MM.1S (cell line): ENCODE results near the gene OGDHL.

Experiments
- DNase-seq: peaks from one replicate; pipeline ENCODE4 v3.0.0-alpha.2; 2015
- H2AFZ ChIP-seq: fragments of 300-600 bp; sonication (generic); 2 replicates; pipeline ENCODE4 v1.6.0; 2016; ENCODE audit warnings: antibody characterized with exemption, low read length
- H3F3A ChIP-seq: fragments of 300-600 bp; sonication (generic); 2 replicates; pipeline ENCODE4 v1.6.1; 2016; ENCODE audit warnings: mild to moderate bottlenecking, antibody characterized with exemption, low read length, moderate library complexity, mixed read lengths; ENCODE audit not compliant: insufficient read depth
- H3K27ac ChIP-seq: fragments of 300-600 bp; sonication (generic); 2 replicates; pipeline ENCODE4 v1.5.1; 2016; ENCODE audit warnings: mild to moderate bottlenecking, low read length
- H3K27me3 ChIP-seq: fragments of 300-600 bp; sonication (generic); replicated peaks from 2 replicates; pipeline ENCODE4 v1.6.0; 2016; ENCODE audit warnings: low read length; ENCODE audit not compliant: insufficient read depth
- H3K36me3 ChIP-seq: fragments of 300-600 bp; sonication (generic); replicated peaks from 2 replicates; pipeline ENCODE4 v1.6.1; 2016; ENCODE audit warnings: mild to moderate bottlenecking, low read length, mixed read lengths; ENCODE audit not compliant: insufficient read depth
- H3K4me1 ChIP-seq: fragments of 300-600 bp; sonication (generic); 2 replicates; pipeline ENCODE4 v1.6.1; 2016; ENCODE audit warnings: low read length, mixed read lengths
- H3K4me2 ChIP-seq: fragments of 300-600 bp; sonication (generic); 2 replicates; pipeline ENCODE4 v1.6.0; 2016; ENCODE audit warnings: low read depth, low read length
- H3K4me3 ChIP-seq: fragments of 300-600 bp; sonication (generic); 2 replicates; pipeline ENCODE4 v1.5.1; 2016; ENCODE audit warnings: low read length, mixed read lengths
- H3K79me2 ChIP-seq: fragments of 300-600 bp; sonication (generic); 2 replicates; pipeline ENCODE4 v1.6.1; 2016; ENCODE audit warnings: mixed run types, low read length, mixed read lengths
- H3K9ac ChIP-seq: fragments of 300-600 bp; sonication (generic); 2 replicates; pipeline ENCODE4 v1.6.1; 2016; ENCODE audit warnings: low read length, mixed read lengths
- H3K9me2 ChIP-seq: fragments of 300-600 bp; sonication (generic); replicated peaks from 2 replicates; pipeline ENCODE4 v1.6.1; 2016; ENCODE audit warnings: mild to moderate bottlenecking, low read length, mixed read lengths; ENCODE audit not compliant: insufficient read depth
- H3K9me3 ChIP-seq: fragments of 300-600 bp; sonication (generic); replicated peaks from 2 replicates; pipeline ENCODE4 v1.6.1; 2016; ENCODE audit warnings: mild to moderate bottlenecking, low read length, mixed read lengths; ENCODE audit not compliant: insufficient read depth
- H4K20me1 ChIP-seq: fragments of 300-600 bp; sonication (generic); 2 replicates; pipeline ENCODE4 v1.6.1; 2016; ENCODE audit warnings: mild to moderate bottlenecking, low read length, moderate library complexity, mixed read lengths; ENCODE audit not compliant: insufficient read depth
- EZH2 ChIP-seq: fragments of 300-600 bp; sonication (generic); optimal IDR thresholded peaks from 2 replicates; pipeline ENCODE3; 2017; ENCODE audit warnings: low read depth, mild to moderate bottlenecking, antibody characterized with exemption, low read length, mixed read lengths
- EZH2phosphoT487 ChIP-seq: fragments of 300-600 bp; sonication (generic); IDR thresholded peaks from 2 replicates; pipeline ENCODE4 v1.6.1; 2018; ENCODE audit warnings: antibody characterized with exemption, low read length
- TF ChIP-seq, protein P1 (sequence below): fragments of 300-600 bp; sonication (generic); IDR thresholded peaks from 2 replicates; pipeline ENCODE4 v1.5.1; 2016; ENCODE audit warnings: antibody characterized with exemption, low read length, mixed read lengths

Gene OGDHL

DNA sequence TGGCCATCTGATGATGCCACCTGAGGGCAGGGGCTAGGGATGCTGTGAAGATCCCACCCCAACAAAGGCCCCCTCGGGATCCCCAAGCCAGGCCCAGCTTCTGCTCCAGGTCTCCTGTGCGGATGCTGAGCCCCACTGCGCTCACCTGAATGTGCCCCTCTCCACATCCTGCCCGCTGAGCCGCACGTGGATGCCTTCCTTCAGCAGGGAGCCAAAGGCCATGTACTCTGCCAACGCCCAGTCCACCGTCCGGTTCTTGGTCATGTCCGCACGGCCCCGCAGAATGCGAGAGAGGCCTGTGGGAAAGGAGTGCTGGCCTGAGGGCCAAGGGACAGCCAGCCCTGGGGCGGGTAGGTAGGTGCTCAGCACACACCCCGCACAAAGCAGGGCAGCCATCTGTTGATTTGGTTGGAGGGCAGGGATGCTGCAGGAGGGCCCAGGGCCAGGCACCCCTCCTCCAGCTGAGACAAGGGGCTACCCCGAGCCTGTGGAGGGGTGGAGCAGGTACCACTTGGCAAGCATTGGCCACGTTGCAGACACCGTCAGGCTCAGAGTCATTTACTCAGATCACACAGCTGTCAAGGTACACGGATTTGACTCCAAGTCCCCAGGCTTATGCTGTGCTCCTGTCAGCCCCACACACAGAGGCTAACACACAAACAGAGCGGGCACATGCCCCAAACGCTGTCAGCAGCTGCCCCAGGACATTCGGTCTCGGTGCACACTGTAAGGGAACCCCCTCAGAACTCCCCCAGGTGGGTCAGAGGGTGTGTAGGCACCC, 19.2 kb downstream of the OGDHL start:
- TF ChIP-seq EZH2phosphoT487 = no peak
- no peak for TF ChIP-seq EZH2
- TF ChIP-seq, protein P1, sequence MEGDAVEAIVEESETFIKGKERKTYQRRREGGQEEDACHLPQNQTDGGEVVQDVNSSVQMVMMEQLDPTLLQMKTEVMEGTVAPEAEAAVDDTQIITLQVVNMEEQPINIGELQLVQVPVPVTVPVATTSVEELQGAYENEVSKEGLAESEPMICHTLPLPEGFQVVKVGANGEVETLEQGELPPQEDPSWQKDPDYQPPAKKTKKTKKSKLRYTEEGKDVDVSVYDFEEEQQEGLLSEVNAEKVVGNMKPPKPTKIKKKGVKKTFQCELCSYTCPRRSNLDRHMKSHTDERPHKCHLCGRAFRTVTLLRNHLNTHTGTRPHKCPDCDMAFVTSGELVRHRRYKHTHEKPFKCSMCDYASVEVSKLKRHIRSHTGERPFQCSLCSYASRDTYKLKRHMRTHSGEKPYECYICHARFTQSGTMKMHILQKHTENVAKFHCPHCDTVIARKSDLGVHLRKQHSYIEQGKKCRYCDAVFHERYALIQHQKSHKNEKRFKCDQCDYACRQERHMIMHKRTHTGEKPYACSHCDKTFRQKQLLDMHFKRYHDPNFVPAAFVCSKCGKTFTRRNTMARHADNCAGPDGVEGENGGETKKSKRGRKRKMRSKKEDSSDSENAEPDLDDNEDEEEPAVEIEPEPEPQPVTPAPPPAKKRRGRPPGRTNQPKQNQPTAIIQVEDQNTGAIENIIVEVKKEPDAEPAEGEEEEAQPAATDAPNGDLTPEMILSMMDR = no peak
- 0 out of 2 replicates have a peak, but pooled peaks cover 4% of the 10 kb centered on the region for H3K27me3 ChIP-seq
- no peak overlapping the region for H3K4me3 ChIP-seq

DNA sequence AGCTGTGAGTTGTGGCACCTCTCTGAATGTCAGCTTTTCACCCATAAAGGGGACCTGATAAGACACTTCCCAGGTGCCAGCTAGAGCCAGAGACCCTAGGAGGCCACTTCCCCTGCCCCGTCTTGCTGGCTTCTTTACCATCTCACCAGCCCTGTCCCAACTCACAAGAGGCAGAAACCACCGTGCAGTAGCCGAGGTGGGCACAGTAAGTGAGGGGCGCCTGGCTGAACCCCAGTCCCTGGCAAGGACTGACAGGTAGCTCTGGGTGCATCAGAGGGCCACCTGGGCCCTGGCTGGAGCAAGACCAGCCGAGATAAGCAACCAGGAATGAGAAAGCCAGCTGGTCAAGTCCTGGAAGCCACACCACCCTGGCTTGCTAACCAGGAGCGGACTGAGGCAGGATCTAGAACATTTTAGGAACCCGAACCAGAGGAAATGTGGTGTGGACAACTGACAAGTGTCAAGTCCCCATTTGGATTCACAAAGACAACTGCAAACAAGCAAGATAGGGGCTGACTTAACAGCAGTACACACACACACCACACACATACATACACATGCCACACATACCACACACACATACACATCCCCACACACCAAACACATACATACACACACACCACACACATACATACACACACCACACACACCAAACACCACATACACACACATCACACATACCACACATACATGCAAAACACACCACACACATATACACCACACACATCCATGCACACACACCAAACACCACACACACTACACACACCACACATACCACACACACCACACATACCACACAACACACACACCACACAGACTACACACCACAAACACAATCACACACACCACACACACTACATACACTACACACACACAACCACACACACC, 20.8 kb downstream of the OGDHL start:
- H3F3A ChIP-seq = no peaks in the 10 kb centered on the region
- no peak overlapping the region for H3K4me2 ChIP-seq
- no peaks in the 10 kb centered on the region for H4K20me1 ChIP-seq
- DNase-seq = no peak
- H3K27me3 ChIP-seq = 0 out of 2 replicates have a peak, but pooled peaks cover 4% of the 10 kb centered on the region
- H3K27ac ChIP-seq = no peak overlapping the region
- no peaks in the 10 kb centered on the region for H3K79me2 ChIP-seq
- TF ChIP-seq EZH2phosphoT487 = no peak
- no peak for TF ChIP-seq EZH2
- TF ChIP-seq, protein P1 = no peak
- H3K9ac ChIP-seq = no peak overlapping the region
- H2AFZ ChIP-seq = no peak overlapping the region
- no peaks in the 10 kb centered on the region for H3K9me3 ChIP-seq
- H3K4me3 ChIP-seq = no peak overlapping the region
- no peaks in the 10 kb centered on the region for H3K36me3 ChIP-seq
- no peaks in the 10 kb centered on the region for H3K4me1 ChIP-seq
- no peaks in the 10 kb centered on the region for H3K9me2 ChIP-seq

More for the DNA sequence above, 19.2 kb downstream of the OGDHL start:
- Histone ChIP-seq H4K20me1 (no peaks in the 10 kb centered on the region), H2AFZ (no peak overlapping the region), H3F3A (no peaks in the 10 kb centered on the region), H3K36me3 (no peaks in the 10 kb centered on the region), H3K9me3 (no peaks in the 10 kb centered on the region), H3K27ac (no peak overlapping the region), H3K79me2 (no peaks in the 10 kb centered on the region), H3K9ac (no peak overlapping the region), H3K9me2 (no peaks in the 10 kb centered on the region), H3K4me1 (no peaks in the 10 kb centered on the region), H3K4me2 (no peak overlapping the region)
- no peak for DNase-seq

DNA sequence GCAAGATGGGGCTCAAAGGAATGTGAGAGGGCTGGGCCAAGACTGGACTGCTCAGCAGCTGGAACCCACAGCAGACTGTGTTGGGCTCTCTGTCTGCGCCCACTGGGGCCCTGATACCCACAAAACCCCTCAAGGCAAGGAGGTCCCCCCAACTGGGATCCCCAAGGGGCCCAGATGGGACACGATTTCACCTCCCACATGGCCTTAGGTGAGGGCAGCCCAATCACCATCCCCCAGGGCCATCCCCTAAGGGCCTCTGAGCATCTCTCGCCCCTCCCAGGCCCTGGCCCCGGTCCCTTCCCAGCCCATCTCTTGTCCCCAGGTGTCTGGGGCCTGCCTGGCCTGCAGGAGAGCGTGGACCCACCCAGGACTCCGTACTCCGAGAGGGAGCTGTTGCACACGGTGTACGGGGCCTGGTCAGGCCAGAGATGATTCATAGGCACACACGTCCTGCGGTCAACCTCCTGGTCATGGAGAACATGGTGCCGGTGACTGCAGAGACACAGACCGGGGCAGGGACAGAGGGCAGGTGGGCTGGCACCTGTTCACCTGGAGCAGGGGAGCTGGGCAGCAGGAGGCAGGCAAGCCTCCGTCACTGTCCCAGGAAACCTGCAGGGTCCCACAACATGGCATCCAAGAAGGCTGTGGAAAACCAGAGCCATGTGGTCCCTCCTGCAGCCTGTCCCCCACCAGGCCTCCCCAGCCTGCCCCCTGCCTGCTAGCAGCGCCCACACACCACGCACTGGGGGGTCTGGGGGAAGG, 21.6 kb downstream of the OGDHL start:
- no peak for TF ChIP-seq EZH2phosphoT487
- no peak for TF ChIP-seq EZH2
- TF ChIP-seq, protein P1 = no peak
- no peak for DNase-seq
- no peaks in the 10 kb centered on the region for H3K4me1 ChIP-seq
- no peak overlapping the region for H3K9ac ChIP-seq
- 0 out of 2 replicates have a peak, but pooled peaks cover 4% of the 10 kb centered on the region for H3K27me3 ChIP-seq
- no peaks in the 10 kb centered on the region for H3K79me2 ChIP-seq
- H3K9me2 ChIP-seq = no peaks in the 10 kb centered on the region
- no peak overlapping the region for H3K27ac ChIP-seq
- no peaks in the 10 kb centered on the region for H3K9me3 ChIP-seq
- H2AFZ ChIP-seq = no peak overlapping the region
- no peak overlapping the region for H3K4me2 ChIP-seq
- H3K4me3 ChIP-seq = no peak overlapping the region
- no peaks in the 10 kb centered on the region for H3F3A ChIP-seq
- no peaks in the 10 kb centered on the region for H3K36me3 ChIP-seq
- no peaks in the 10 kb centered on the region for H4K20me1 ChIP-seq
